HL-60 (cell line): Measurements from ENCODE around the gene FDPS.

Experiments used
- DNase-seq, 2 experiments: peaks; one replicate each; pipeline ENCODE4 v3.0.0-alpha.2; 2010 to 2020; ENCODE audit warnings: low read depth in 1 of 2, low spot score in 1 of 2
- H3K27ac ChIP-seq: fragments of 250-450 bp; sonication (Bioruptor Pico); replicated peaks from 2 replicates; pipeline ENCODE4 v1.5.1; 2020; ENCODE audit warnings: mild to moderate bottlenecking, moderate library complexity
- H3K27me3 ChIP-seq: fragments of 250-450 bp; sonication (Bioruptor Pico); 2 replicates; pipeline ENCODE4 v1.5.1; 2021; ENCODE audit warnings: mild to moderate bottlenecking, moderate library complexity; ENCODE audit not compliant: insufficient read depth, poor library complexity, severe bottlenecking
- H3K4me3 ChIP-seq: replicated peaks from 2 replicates; pipeline ENCODE4 v1.5.1; 2011; ENCODE audit warnings: mild to moderate bottlenecking, control low read depth, low read length; ENCODE audit not compliant: insufficient read depth
- CTCF ChIP-seq: IDR thresholded peaks from one replicate; pipeline ENCODE4 v1.5.1; 2011; ENCODE audit warnings: low read length, control low read depth, inconsistent platforms; ENCODE audit not compliant: insufficient read depth
- GABPA ChIP-seq: IDR thresholded peaks from 2 replicates; pipeline ENCODE4 v1.6.1; 2012; ENCODE audit warnings: low read depth
- POLR2AphosphoS5 ChIP-seq: IDR thresholded peaks from 2 replicates; pipeline ENCODE4 v1.6.1; 2012; ENCODE audit warnings: low read depth
- REST ChIP-seq: IDR thresholded peaks from 2 replicates; pipeline ENCODE4 v1.6.1; 2012; ENCODE audit warnings: low read depth; ENCODE audit not compliant: insufficient replicate concordance
- SPI1 ChIP-seq: IDR thresholded peaks from 2 replicates; pipeline ENCODE4 v1.6.1; 2012; ENCODE audit warnings: low read depth, mild to moderate bottlenecking, borderline replicate concordance

The FDPS gene

DNA sequence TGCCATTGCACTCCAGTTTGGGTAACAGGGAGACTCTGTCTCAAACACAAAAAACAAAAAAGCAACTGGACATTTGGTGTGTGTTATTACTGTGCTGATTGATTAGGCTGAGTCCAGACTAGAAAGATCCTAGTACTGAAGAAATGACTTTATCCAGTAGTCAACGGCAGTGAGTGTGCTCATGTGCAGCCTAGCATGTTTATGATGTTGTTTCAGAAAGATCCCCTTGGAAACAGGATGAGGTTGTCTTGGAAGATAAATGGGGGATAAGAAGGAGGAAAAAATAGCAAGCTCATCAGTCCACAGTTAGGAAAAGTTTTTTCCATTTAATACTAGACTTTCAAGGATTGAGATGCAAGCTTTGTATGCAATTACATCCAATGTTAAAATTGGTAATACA is 26.3 kb downstream of the FDPS start:
- no peak for TF ChIP-seq GABPA
- no peak for TF ChIP-seq REST
- no peak for TF ChIP-seq POLR2AphosphoS5
- TF ChIP-seq SPI1 = no peak
- no peak for TF ChIP-seq CTCF
- Histone ChIP-seq H3K27ac (no peak overlapping the region), H3K4me3 (no peak overlapping the region), H3K27me3 (no peaks in the 10 kb centered on the region)
- no peak for DNase-seq

GRCh38 chr1:155339515-155340097 is 30.9 kb downstream of the FDPS start:
- no peak for TF ChIP-seq SPI1
- no peak for TF ChIP-seq GABPA
- TF ChIP-seq REST = no peak
- no peak for TF ChIP-seq POLR2AphosphoS5
- TF ChIP-seq CTCF = no peak

DNA sequence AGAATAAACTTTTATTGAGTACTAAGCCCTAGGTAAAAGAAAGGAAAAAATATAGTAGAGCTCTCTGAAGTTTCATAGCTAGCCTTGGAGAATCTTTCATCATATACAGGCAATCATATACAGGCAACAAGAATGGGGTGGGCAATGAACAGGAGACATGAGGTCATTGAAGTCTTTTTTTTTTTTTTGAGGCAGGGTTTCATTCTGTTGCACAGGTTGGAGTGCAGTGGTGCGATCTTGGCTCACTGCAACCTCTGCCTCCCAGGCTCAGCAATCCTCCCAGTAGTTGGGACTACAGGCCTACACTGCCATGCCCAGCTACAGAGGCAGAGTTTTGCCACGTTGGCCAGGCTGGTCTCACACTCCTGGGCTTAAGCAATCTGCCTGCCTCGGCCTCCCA is 34.2 kb downstream of the FDPS start:
- DNase-seq = no peak
- TF ChIP-seq CTCF = no peak
- TF ChIP-seq SPI1 = no peak
- TF ChIP-seq POLR2AphosphoS5 = no peak

More at GRCh38 chr1:155339515-155340097, 30.9 kb downstream of the FDPS start:
- Histone ChIP-seq H3K27me3 (no peaks in the 10 kb centered on the region), H3K27ac (no peak overlapping the region), H3K4me3 (no peak overlapping the region)
- DNase-seq = no peak

DNA sequence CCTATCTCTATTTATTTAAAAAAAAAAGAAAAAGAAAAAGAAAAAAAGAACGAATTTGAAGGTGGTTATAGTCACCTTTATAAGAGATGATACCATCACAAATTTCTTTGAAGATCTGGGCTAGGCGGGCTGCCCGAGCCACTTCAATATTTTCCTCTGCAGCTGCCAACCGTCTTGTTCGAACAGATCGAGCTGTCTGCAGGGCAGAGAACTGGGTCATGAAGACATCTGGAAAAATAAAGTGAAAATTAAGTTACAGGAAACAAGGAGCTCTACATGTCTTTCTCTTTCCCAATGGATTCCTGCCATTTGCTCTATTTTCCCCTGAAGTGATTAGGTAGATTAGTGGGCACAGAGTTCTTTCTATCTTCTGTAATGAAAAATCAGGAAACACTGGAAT is 44.0 kb downstream of the FDPS start:
- Histone ChIP-seq H3K27me3 (no peaks in the 10 kb centered on the region), H3K4me3 (no peak overlapping the region), H3K27ac (no peak overlapping the region)
- DNase-seq = no peak
- no peak for TF ChIP-seq GABPA
- no peak for TF ChIP-seq REST
- no peak for TF ChIP-seq POLR2AphosphoS5
- no peak for TF ChIP-seq CTCF
- no peak for TF ChIP-seq SPI1

More for the DNA sequence above, 34.2 kb downstream of the FDPS start:
- Histone ChIP-seq H3K27ac (no peak overlapping the region), H3K4me3 (no peak overlapping the region), H3K27me3 (no peaks in the 10 kb centered on the region)
